ENCODE measurements around the gene JARID2.

Gene JARID2

GRCh38 chr6:15361197-15361596 is 115.3 kb downstream of the JARID2 start:
- DNase-seq = no peak

GRCh38 chr6:15362274-15363160 is 116.6 kb downstream of the JARID2 start:
- DNase-seq = no peak

GRCh38 chr6:15363164-15363522 is 117.3 kb downstream of the JARID2 start:
- no peak for DNase-seq

GRCh38 chr6:15363523-15364400 is 117.9 kb downstream of the JARID2 start:
- DNase-seq = no peak

GRCh38 chr6:15364401-15365037 is 118.7 kb downstream of the JARID2 start:
- no peak for DNase-seq

- DNase-seq = peak; percentile 85
These were observed 119.4 kb downstream of the JARID2 start for GRCh38 chr6:15365273-15365687.

GRCh38 chr6:15366003-15366535 is 120.2 kb downstream of the JARID2 start:
- peak; percentile 19 for DNase-seq

- DNase-seq = no peak
These were observed 121.0 kb downstream of the JARID2 start for GRCh38 chr6:15366879-15367278.

GRCh38 chr6:15368186-15368585 is 122.3 kb downstream of the JARID2 start:
- DNase-seq = no peak

- DNase-seq = no peak
These were observed 123.0 kb downstream of the JARID2 start for GRCh38 chr6:15368873-15369272.

- DNase-seq = no peak
These were observed 124.0 kb downstream of the JARID2 start for GRCh38 chr6:15369838-15370237.

- no peak for DNase-seq
These were observed 125.1 kb downstream of the JARID2 start for GRCh38 chr6:15370733-15371671.

- DNase-seq = no peak
These were observed 127.1 kb downstream of the JARID2 start for GRCh38 chr6:15372932-15373331.

GRCh38 chr6:15374119-15374518 is 128.2 kb downstream of the JARID2 start:
- DNase-seq = no peak

GRCh38 chr6:15375018-15375417 is 129.1 kb downstream of the JARID2 start:
- DNase-seq = no peak

- no peak for DNase-seq
These were observed 129.9 kb downstream of the JARID2 start for GRCh38 chr6:15375638-15376290.

GRCh38 chr6:15376900-15377487 is 131.1 kb downstream of the JARID2 start:
- DNase-seq = no peak

- DNase-seq = no peak
These were observed 132.4 kb downstream of the JARID2 start for GRCh38 chr6:15378272-15378671.

GRCh38 chr6:15378866-15379265 is 133.0 kb downstream of the JARID2 start:
- DNase-seq = no peak

- no peak for DNase-seq
These were observed 134.5 kb downstream of the JARID2 start for GRCh38 chr6:15380351-15380750.

GRCh38 chr6:15382089-15382488 is 136.2 kb downstream of the JARID2 start:
- DNase-seq = no peak

All from NCI-H774 (cell line).